AG08396 (cell line): ENCODE data around the gene NUTF2.
"Not testable (repeated sequence)": the region's sequence is repeated elsewhere in the genome, so short reads cannot be mapped to it uniquely, and the experiment has no call there.

Experiments
- DNase-seq: peaks from one replicate; pipeline ENCODE4 v3.0.0; 2012; ENCODE audit warnings: low spot score, mixed read lengths

The NUTF2 gene

DNA sequence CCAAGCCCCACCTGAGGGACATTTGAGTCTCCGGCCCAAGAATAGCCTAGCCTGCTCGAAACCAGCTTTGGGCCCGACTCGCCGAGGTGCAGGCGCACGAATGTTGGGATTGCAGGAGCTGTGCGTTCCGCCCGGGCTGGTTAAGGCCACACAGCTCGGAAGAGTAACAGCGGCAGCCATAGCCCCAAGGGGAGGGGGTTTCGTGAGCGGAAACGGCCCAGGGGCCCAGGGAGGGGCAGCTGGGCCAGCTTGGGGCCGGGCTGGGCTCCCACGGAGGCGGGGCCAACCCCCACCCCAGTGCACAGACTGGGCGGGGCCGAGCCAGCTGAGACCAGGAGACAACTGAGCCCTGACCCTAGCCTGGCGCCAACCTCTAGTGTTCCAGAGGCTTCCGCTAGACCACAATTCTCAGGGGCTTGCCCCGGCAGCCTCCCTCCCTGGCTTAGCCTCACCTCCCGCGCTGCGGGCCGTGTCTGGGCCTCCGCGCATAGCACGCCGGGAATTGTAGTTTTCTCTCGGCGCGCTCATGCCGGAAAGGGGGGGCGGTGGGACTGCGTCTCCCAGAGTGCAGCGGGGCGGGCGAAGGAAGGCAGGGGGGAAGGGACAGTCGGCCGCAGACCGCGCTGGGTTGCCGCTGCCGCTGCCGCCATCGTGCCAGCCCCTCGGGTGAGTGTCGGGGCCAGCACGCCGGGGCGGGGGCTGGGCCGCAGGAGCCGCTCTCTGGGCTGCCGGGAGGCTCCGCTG lies at the start of gene NUTF2:
Gene NUTF2, plus strand, starts transcription at position 614 of the 744 bp plus-strand sequence. CDS start 18,198 bp downstream, outside the sequence.
- peak; percentile 95 for DNase-seq

- DNase-seq = peak; percentile 25
Observed at GRCh38 chr16:67800338-67800926, 46.3 kb upstream of the NUTF2 start.

- DNase-seq = no peak
Observed at GRCh38 chr16:67801241-67801640, 45.5 kb upstream of the NUTF2 start.

DNA sequence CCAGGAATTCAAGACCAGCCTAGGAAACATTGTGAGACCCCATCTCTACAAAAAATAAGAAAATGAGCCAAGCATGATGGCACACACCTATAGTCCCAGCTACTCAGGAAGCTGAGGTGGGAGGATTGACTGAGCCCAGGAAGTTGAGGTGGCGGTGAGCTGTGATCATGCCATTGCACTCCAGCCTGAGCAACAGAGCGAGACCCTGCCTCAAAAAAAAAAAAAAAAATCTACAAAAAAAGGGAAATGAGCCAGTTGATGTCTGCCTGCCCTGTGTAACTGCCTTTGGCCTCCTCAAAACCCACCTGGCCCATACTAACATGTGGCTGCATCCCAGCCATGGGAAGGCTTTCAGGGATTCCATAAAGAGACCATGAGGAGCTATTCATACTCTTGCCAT lies 44.9 kb upstream of the NUTF2 start:
- no peak for DNase-seq

- no peak for DNase-seq
Observed at GRCh38 chr16:67803894-67804293, 42.8 kb upstream of the NUTF2 start.

DNA sequence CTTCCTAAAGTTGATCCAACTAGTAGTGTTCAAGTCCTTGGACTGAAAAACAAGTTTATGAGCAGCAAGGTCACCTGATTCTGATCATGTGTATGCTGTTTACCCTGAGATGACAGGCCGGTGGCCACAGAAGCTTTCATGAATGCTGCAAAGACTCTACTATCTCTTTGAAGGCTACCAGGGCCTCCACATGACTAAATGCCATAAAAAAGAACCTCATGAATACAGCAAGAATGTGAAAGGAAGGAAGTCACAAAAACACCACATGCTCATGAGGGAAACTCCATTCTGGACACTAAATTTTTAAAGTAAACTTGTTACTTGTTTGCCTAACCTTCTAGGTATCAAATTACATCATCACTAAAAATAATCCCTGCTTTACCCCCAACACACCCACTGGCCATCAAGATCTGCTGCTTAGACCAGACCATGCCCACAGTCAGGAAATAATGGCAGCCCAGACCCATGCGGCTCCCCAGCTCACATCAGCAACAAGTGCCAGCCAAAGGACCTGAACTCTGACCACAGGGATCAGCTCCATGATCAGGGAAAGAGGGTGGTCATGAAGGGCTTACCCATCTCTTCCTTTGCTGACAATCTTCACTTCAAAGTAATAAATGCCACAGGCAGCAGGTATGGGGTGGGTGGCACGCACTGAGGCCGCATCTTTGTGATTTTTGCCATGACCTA lies 41.7 kb upstream of the NUTF2 start:
- DNase-seq = no peak

DNA sequence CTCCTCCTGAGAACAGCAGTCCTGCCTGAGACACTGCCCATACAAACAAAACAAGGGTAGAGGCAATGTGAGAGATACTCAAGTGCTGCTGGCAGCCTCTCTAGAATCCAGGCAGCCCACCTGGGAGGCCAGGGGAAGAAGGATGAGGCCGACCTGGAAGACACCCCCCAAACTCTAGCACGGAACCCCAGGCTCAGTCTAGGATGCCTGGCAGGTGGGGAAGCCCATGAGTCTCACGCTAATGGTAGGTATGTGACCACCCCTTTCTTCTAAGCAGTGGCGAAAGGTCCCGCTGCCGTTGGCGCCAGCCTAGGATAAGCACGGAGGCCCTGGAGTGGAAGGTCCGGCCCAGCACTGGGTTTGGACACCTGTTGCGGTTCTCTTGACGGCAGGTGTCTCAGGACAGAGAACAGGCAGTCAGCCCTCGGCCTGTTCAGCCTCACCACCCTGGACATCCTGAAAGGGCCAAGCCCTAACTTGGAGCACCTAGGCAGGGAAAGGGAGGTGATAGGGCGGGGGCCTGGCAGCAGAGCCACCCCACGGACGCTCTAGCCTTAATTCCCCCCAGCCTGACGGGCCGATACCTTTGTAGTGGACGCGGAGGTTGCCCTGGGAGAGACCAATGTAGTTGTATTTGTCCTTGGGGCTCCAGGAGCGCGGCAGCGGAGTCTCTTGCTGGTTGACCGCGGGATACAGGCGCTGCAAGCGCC lies 40.9 kb upstream of the NUTF2 start:
- DNase-seq = no peak

GRCh38 chr16:67806428-67807147 lies 40.1 kb upstream of the NUTF2 start, which contains the start of the genes RANBP10 and TSNAXIP1:
RANBP10 (minus strand) TSS chr16:67806560; CDS start chr16:67806536, 24 bp downstream.
TSNAXIP1 (plus strand) TSS chr16:67806889; CDS start chr16:67807150, 261 bp downstream.
- DNase-seq = peak; percentile 97

GRCh38 chr16:67807148-67807682 lies 39.5 kb upstream of the NUTF2 start:
- no peak for DNase-seq

GRCh38 chr16:67811899-67812298 lies 34.8 kb upstream of the NUTF2 start:
- DNase-seq = no peak

GRCh38 chr16:67814567-67814966 lies 32.2 kb upstream of the NUTF2 start:
- no peak for DNase-seq

DNA sequence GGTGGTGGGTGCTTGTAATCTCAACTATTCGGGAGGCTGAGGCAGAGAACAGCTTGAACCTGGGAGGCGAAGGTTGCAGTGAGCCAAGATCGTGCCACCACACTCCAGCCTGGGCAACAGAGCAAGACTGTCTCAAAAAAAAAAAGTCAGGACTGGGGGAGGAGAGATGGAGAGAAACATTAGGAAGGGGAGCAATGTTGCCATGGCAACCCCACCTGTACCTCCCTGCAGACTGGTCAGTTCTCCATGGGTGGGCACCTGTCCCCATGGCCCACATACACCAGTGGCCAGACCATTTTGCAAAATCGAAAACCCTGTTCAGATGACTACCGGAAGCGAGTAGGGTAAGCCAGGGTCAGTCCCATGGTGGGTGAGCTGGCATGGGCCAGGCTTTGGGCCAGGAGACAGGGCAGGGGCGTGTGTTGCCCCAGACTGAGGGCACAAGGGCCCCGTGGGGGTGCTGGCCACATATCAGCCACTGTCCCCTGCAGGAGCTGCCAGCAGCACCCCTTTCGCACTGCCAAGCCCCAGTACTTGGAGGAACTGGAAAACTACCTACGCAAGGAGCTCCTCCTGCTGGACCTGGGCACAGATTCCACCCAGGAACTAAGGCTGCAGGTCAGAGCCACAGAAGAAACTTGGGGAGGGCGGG lies 26.0 kb upstream of the NUTF2 start:
- DNase-seq = no peak

GRCh38 chr16:67822511-67822910 lies 24.2 kb upstream of the NUTF2 start:
- DNase-seq = no peak

DNA sequence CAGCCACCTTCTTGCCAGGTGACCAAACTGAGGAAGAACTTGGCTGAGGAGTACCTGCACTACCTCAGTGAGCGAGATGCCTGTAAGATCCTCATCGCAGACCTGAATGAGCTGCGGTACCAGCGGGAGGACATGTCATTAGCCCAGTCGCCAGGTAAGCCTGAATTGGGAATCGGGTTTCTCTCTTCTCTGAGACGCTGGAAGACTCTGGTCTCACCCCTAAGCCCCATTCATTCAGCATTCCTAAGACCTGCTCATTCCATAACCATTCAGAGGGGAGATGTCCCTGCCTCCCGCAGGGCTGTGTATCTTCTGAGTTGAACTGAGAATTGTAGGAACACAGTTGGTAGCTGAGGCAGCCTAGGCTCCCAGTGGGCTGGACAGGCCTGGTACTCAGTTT lies 21.6 kb upstream of the NUTF2 start:
- no peak for DNase-seq

GRCh38 chr16:67825906-67826305 lies 20.8 kb upstream of the NUTF2 start:
- DNase-seq = no peak

DNA sequence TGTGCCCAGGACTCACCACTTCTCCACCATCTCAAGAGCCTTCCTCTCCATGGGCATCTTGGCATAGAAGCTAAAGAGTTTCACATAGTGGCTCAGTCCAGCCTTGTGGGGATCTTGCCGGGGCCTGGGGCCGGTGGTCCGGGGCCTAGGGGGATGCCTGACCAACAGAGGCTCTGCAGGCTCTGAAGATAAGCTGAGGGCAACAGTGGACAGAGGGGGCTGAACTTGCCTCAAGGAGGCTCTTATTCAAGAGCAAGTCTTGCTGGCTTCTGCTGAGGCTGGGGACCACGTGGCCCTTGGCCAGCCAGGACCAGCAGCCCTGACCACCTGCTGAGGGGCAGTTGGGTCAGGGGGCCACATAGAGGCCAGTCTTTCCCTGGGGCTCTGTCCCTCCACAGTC lies 18.1 kb upstream of the NUTF2 start:
- DNase-seq = peak; percentile 1

DNA sequence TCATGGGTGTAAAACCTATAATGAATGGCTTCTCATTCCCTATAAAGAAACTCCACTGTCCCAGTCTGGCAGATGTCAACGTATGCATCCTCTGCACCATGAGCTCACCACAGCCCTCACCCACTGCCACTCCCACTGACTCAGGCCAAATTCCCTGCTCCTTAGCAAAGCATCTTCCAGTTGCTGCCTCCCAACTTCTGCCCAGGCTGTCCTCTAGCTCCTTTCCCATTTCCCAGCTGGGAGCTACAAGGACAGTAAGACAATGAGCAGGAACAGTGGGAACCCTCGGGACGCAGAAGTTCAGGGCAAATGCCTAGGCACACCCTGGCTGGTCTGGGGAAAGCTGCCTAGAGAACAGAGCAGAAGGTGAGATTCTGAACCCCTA lies 13.7 kb upstream of the NUTF2 start:
- peak; percentile 85 for DNase-seq

DNA sequence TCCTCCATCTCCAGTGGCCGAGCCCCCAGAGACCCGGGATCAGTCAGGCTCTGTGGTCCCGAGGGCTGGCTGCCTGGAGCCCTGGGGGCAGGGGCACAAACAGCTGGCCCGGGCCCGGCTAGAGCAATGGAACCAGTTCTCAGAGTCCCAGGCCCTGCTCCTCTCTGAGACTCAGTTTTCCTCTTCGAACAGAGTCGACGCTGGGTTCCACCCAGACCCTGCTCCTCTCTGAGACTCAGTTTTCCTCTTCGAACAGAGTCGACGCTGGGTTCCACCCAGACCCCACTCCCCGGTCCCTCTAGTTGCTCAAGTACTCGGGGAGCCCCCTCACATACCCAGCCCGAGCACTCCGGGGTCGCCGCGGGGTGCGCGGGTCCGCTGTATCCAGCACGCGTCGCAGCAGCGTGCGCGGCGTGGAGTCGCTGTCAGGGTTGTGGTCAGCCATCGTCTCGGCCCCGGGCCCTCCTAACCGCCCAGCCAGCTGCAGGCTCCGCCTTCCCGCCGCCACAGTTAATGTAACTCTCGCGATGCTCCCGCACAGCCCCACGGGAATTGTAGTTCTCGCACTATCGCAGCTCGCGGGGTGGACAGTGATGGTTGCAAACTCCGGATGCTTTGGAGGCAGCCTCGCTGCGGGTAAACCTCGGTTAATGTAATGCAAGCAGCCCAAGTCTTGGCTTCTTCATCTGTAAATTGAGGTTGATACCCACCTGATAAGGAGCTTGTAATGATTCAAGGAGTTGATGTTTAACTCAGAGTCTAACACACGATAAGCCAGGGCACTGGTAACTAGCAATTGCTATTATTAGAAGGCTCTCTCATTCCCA lies 13.1 kb upstream of the NUTF2 start:
- peak; percentile 96 for DNase-seq

- DNase-seq = no peak
Observed at GRCh38 chr16:67834242-67834614, 12.5 kb upstream of the NUTF2 start.

DNA sequence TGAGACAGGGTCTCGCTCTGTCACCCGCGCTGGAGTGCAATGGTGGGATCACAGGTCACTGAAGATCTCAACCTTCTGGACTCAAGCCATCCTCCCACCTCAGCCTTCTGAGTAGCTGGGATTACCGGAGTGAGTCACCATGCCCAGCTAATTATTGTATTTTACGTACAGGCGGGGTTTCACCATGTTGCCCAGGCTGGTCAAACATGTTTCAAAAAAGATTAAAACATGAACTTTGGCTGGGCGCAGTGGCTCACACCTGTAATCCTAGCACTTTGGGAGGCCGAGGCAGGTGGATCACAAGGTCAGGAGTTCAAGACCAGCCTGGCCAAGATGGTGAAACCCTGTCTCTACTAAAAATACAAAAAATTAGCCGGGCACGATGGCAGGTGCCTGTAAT lies 9.5 kb upstream of the NUTF2 start:
- not testable (repeated sequence) for DNase-seq
